ENCODE data around the gene PRUNE2. TPM values are rescaled to one million over a fixed set of nuclear protein-coding genes. Genes with fewer than 3 reads are reported as not detected.

The PRUNE2 gene
- total and polyA plus RNA-seq, 9 donors: 9.1 to 16.4 (median 11.9) TPM

DNA sequence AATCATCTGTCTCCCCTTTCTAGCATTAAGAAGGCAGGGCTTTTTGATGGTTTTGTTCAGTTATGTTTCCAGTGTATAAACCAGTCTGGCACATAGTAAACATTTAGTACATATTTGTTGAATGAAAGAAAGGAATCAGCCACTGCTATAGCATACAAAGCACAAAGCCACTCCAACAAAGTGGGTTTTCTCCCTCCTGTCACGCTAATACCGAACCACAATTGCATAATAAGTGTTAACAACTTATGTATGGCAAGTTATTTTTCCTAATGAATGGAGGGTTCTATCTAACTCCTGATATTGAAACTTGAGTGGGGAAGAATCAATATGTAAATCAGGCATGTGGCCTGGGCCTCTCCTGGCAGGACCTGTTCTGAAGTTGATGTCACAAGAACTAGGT lies 53.9 kb downstream of the PRUNE2 start:
- Histone ChIP-seq H3K27me3 (ENCODE audit: control insufficient read depth, insufficient read depth, low read length) (no peaks in the 10 kb centered on the region), H3K36me3 (ENCODE audit: control insufficient read depth, insufficient read depth, low read length) (no peaks in the 10 kb centered on the region), H3K4me1 (ENCODE audit: control insufficient read depth, insufficient read depth, low read length) (no peaks in the 10 kb centered on the region), H3K27ac (ENCODE audit: low read length) (no peak overlapping the region), H3K4me3 (ENCODE audit: low read length) (no peak overlapping the region), H3K9me3 (replicated peaks; ENCODE audit: control insufficient read depth, low read depth, low read length) (no peaks in the 10 kb centered on the region)
- WGBS (ENCODE audit: insufficient coverage): no CpG with 5 or more reads among the region's 2 CpGs
- no peak for DNase-seq

DNA sequence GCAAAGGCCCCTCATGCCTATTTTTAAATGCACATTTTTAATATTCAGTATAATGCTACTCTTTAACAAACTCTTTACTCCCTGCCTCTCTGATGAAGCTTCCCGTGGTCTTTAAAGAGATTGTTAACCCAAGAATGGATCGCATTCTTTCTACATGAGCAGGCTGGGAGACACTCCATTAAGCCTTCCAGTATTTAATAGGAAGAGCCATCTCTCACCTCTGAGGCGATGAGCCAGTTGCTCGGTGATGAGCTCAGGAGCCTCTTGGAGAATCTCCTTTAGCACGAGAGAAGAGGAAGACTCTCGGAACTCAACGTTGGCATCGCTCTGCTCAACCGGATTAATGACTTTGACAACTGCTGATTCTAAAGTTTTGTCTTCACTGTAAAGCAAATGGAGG lies 59.6 kb downstream of the PRUNE2 start:
- H3K4me1 ChIP-seq (ENCODE audit: control insufficient read depth, insufficient read depth, low read length): no peaks in the 10 kb centered on the region
- H3K4me3 ChIP-seq (ENCODE audit: low read length): no peak overlapping the region
- DNase-seq: no peak
- H3K9me3 ChIP-seq (replicated peaks; ENCODE audit: control insufficient read depth, low read depth, low read length): no peaks in the 10 kb centered on the region
- H3K27me3 ChIP-seq (ENCODE audit: control insufficient read depth, insufficient read depth, low read length): no peaks in the 10 kb centered on the region
- no peaks in the 10 kb centered on the region for H3K36me3 ChIP-seq (ENCODE audit: control insufficient read depth, insufficient read depth, low read length)
- WGBS (ENCODE audit: insufficient coverage): 87% methylated on average over 9 of the region's 9 CpGs
- no peak overlapping the region for H3K27ac ChIP-seq (ENCODE audit: low read length)

DNA sequence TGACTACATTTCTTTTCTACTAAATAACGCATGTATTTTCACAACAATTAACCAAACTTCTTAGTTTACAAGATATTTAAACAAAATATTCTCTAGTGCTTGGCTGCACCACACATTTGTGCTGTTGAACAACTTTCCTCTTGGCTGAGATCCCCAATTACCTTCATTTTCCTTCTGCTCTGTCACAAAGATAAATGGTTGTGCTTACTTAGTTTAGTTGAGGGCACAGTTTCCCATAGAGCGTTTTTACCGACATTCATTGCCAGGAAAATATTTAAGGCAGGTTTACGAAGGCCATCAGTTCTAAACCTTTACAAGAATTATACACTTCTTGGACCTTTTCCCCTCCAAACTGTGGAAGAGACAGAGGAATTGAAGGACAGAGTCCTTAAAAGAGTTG lies 60.7 kb downstream of the PRUNE2 start:
- WGBS (ENCODE audit: insufficient coverage): no CpG with 5 or more reads among the region's 4 CpGs
- Histone ChIP-seq H3K9me3 (replicated peaks; ENCODE audit: control insufficient read depth, low read depth, low read length) (no peaks in the 10 kb centered on the region), H3K36me3 (ENCODE audit: control insufficient read depth, insufficient read depth, low read length) (no peaks in the 10 kb centered on the region), H3K4me1 (ENCODE audit: control insufficient read depth, insufficient read depth, low read length) (no peaks in the 10 kb centered on the region), H3K4me3 (ENCODE audit: low read length) (no peak overlapping the region), H3K27ac (ENCODE audit: low read length) (no peak overlapping the region), H3K27me3 (ENCODE audit: control insufficient read depth, insufficient read depth, low read length) (no peaks in the 10 kb centered on the region)
- DNase-seq: no peak

DNA sequence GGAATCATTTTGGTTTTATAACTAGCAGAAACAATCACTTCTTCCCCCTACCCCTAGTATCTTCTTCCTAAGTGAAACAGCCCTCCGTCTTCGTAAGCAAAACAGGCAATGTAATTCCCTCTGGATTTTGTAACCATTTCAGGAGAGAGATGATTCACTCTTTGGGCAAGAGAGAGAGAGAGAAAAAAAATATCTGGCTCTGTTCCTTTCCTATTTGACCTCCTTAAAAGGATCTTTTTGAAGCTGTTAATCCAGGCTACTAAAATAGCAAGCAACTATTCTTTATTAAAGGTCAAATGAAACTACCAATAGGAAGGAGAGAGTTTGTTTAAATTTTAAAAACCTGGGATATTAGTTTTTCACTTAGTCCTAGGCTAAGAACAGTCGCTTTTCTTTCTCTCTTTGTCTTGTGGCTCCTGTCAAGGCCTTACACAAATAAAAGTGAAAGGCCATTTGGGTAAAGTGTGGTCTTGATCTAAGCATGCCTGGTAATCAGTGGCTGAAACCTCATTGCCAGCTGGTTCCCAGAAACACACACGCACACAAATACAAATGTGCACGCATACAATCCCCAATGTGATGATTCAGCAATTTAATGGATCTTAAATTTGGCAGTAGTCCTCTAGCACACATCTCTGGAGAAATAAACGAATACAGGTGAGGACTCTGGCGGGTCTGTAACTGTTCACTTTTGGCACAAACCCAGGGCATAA lies 70.2 kb downstream of the PRUNE2 start:
- DNase-seq: peak; percentile 47
- H3K9me3 ChIP-seq (replicated peaks; ENCODE audit: control insufficient read depth, low read depth, low read length): no peaks in the 10 kb centered on the region
- no peaks in the 10 kb centered on the region for H3K36me3 ChIP-seq (ENCODE audit: control insufficient read depth, insufficient read depth, low read length)
- H3K4me3 ChIP-seq (ENCODE audit: low read length): no peak overlapping the region
- no peaks in the 10 kb centered on the region for H3K27me3 ChIP-seq (ENCODE audit: control insufficient read depth, insufficient read depth, low read length)
- H3K4me1 ChIP-seq (ENCODE audit: control insufficient read depth, insufficient read depth, low read length): no peaks in the 10 kb centered on the region
- WGBS (ENCODE audit: insufficient coverage): no CpG with 5 or more reads among the region's 7 CpGs
- no peak overlapping the region for H3K27ac ChIP-seq (ENCODE audit: low read length)

DNA sequence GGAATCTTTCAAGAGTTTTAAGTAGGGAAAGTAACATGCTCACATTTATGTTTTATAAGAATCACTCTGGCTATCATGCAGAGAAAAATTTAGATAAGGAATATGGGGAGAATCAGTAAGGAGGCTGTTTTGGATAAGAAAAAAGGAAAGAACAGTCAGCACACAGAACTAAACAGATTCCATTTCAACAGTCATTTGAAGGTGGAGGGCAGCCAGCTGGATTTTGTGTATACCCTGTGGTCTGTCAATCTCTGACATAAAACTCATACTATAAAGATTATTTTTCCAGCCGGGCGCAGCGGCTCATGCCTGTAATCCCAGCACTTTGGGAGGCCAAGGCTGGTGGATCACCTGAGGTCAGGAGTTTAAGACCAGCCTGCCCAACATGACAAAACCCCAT lies 77.5 kb downstream of the PRUNE2 start:
- Histone ChIP-seq H3K36me3 (ENCODE audit: control insufficient read depth, insufficient read depth, low read length) (no peaks in the 10 kb centered on the region), H3K9me3 (replicated peaks; ENCODE audit: control insufficient read depth, low read depth, low read length) (no peaks in the 10 kb centered on the region), H3K27me3 (ENCODE audit: control insufficient read depth, insufficient read depth, low read length) (no peaks in the 10 kb centered on the region), H3K4me3 (ENCODE audit: low read length) (no peak overlapping the region), H3K27ac (ENCODE audit: low read length) (no peak overlapping the region), H3K4me1 (ENCODE audit: control insufficient read depth, insufficient read depth, low read length) (no peaks in the 10 kb centered on the region)
- no peak for DNase-seq
- 52% methylated on average over 3 of the region's 3 CpGs for WGBS (ENCODE audit: insufficient coverage)

DNA sequence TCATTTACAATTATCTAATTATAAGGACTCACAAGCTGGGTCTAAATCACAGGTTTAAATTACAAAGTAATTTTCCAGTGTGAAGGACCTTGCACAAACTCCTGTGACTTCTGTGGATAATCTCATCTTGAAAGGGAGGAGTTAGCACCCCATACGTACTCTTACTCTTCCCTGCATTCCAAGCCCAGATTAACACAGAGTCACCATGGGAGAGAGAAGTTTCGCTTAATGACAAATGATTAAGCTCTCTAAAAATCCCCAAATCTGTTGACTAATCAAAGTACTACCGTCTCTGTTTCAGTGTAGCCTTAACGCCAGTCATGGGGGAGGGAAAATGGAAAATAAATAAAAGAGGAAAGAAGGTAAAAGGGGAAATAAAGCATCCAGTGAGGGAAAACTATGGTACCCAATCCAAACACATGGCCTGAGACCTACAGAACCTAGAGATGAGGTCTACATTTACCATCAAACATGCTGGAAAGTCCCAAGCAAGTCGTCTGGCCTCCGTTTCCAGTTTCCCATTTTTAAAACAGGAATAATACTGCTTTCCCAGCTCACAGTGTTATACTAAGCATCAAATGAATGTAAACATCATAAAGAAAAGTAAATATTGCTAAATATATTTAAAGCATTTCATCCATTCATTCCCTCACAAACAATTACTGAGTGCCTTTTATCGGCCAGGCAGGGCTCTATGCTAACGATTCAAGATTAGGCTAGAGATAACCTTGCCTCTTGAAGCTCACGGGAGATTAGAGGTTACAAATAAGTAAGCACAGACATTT lies 78.4 kb downstream of the PRUNE2 start:
- no peak overlapping the region for H3K4me3 ChIP-seq (ENCODE audit: low read length)
- H3K9me3 ChIP-seq (replicated peaks; ENCODE audit: control insufficient read depth, low read depth, low read length): no peaks in the 10 kb centered on the region
- no CpG with 5 or more reads among the region's 9 CpGs for WGBS (ENCODE audit: insufficient coverage)
- no peaks in the 10 kb centered on the region for H3K4me1 ChIP-seq (ENCODE audit: control insufficient read depth, insufficient read depth, low read length)
- DNase-seq: no peak
- no peaks in the 10 kb centered on the region for H3K27me3 ChIP-seq (ENCODE audit: control insufficient read depth, insufficient read depth, low read length)
- no peak overlapping the region for H3K27ac ChIP-seq (ENCODE audit: low read length)
- no peaks in the 10 kb centered on the region for H3K36me3 ChIP-seq (ENCODE audit: control insufficient read depth, insufficient read depth, low read length)

DNA sequence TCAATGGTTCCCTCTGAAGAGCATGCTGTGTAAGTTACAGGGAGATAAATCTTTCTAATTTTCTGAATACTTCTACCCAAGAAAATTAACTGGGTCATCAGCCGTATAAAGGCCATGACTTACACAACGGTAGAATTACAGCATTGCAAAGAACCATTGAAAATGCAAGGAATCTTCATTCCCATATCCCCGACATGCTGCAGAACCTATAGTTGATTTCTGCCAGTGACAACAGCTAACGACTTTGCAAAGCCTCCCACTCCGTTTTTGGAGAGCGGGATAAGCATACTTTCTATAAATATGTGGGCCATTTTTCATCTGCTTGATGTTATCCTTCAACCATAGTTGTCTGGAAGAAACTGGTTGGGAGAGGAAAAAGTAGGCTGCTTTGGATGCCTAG lies 85.5 kb downstream of the PRUNE2 start:
- Histone ChIP-seq H3K36me3 (ENCODE audit: control insufficient read depth, insufficient read depth, low read length) (no peaks in the 10 kb centered on the region), H3K4me1 (ENCODE audit: control insufficient read depth, insufficient read depth, low read length) (no peaks in the 10 kb centered on the region), H3K27me3 (ENCODE audit: control insufficient read depth, insufficient read depth, low read length) (no peaks in the 10 kb centered on the region), H3K9me3 (replicated peaks; ENCODE audit: control insufficient read depth, low read depth, low read length) (no peaks in the 10 kb centered on the region), H3K4me3 (ENCODE audit: low read length) (no peak overlapping the region), H3K27ac (ENCODE audit: low read length) (no peak overlapping the region)
- DNase-seq: no peak
- 90% methylated on average over 3 of the region's 6 CpGs for WGBS (ENCODE audit: insufficient coverage)

DNA sequence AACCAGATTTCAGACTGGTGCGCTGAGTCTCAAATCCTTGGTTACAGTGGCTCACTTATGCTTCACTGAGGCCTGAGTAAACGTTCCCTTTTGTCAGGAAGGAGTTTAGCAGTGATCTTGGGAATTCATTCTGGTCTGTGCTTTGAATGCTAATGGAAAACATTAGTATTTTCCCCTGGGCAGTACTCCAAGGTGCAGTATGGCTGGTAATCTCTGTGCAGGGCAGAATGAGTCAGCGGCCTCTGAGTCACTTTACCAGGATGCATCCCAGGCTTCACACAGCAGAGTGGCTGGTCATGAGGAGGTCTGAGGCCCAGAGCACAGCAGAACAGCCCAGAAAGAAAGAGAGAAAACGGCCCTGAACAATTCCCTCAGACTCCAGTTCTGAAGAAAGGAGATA lies 87.6 kb downstream of the PRUNE2 start:
- Histone ChIP-seq H3K36me3 (ENCODE audit: control insufficient read depth, insufficient read depth, low read length) (no peaks in the 10 kb centered on the region), H3K27ac (ENCODE audit: low read length) (no peak overlapping the region), H3K4me3 (ENCODE audit: low read length) (no peak overlapping the region), H3K9me3 (replicated peaks; ENCODE audit: control insufficient read depth, low read depth, low read length) (no peaks in the 10 kb centered on the region), H3K27me3 (ENCODE audit: control insufficient read depth, insufficient read depth, low read length) (no peaks in the 10 kb centered on the region), H3K4me1 (ENCODE audit: control insufficient read depth, insufficient read depth, low read length) (no peaks in the 10 kb centered on the region)
- WGBS (ENCODE audit: insufficient coverage): 48% methylated on average over 3 of the region's 4 CpGs
- DNase-seq: peak; percentile 83

DNA sequence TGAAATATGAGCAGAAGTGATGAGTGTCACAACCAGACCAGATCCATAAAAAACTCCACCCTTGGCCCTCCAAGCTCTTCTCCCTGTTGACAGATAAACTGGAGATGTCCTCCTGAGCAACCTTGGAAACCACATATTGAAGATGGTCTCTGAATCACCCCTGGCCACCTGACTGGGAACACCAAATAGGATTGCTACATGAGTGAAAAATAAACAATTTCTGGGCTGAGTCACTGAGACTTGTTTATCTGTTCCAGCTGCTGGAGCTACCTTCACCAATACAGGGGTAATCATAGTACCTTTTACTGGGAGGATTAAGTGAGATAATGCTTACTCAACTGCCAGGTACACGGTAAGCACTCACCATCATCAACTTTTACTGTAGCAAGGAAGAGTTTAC lies 88.4 kb downstream of the PRUNE2 start:
- H3K27me3 ChIP-seq (ENCODE audit: control insufficient read depth, insufficient read depth, low read length): no peaks in the 10 kb centered on the region
- no peak overlapping the region for H3K4me3 ChIP-seq (ENCODE audit: low read length)
- no peaks in the 10 kb centered on the region for H3K4me1 ChIP-seq (ENCODE audit: control insufficient read depth, insufficient read depth, low read length)
- WGBS (ENCODE audit: insufficient coverage): no CpG with 5 or more reads among the region's 1 CpG
- DNase-seq: no peak
- no peaks in the 10 kb centered on the region for H3K36me3 ChIP-seq (ENCODE audit: control insufficient read depth, insufficient read depth, low read length)
- no peaks in the 10 kb centered on the region for H3K9me3 ChIP-seq (replicated peaks; ENCODE audit: control insufficient read depth, low read depth, low read length)
- H3K27ac ChIP-seq (ENCODE audit: low read length): no peak overlapping the region

DNA sequence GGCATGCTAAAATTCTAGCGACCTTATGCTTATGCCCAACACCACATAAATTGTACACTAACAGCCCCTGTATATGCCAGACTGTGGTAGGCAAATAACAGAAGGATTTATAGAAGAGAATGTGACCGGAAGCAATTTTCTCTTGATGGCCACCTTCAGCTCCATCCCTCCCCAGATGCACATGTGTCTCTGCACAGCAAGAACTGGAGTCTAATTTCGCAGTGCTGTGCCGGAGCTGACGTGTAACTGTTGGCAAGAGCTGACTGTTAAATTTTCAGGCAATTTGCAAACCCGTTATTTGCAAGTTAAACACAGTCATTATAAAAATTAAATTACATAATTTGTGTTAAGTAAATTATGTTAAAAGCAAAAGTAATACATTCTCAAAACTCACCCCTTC lies 93.3 kb downstream of the PRUNE2 start:
- Histone ChIP-seq H3K4me3 (ENCODE audit: low read length) (no peak overlapping the region), H3K4me1 (ENCODE audit: control insufficient read depth, insufficient read depth, low read length) (no peaks in the 10 kb centered on the region), H3K27me3 (ENCODE audit: control insufficient read depth, insufficient read depth, low read length) (no peaks in the 10 kb centered on the region), H3K27ac (ENCODE audit: low read length) (no peak overlapping the region), H3K9me3 (replicated peaks; ENCODE audit: control insufficient read depth, low read depth, low read length) (no peaks in the 10 kb centered on the region), H3K36me3 (ENCODE audit: control insufficient read depth, insufficient read depth, low read length) (no peaks in the 10 kb centered on the region)
- WGBS (ENCODE audit: insufficient coverage): no CpG with 5 or more reads among the region's 6 CpGs
- no peak for DNase-seq

All from muscle of leg (tissue), 11 donors.